HG03571 (cell line): Measurements from ENCODE around the gene PDE8B.

Source experiments
- ATAC-seq: cut with Tn5 transposase; IDR thresholded peaks from one replicate; pipeline ENCODE4 v1.9.1; 2021; ENCODE audit not compliant: unreplicated experiment

PDE8B gene

GRCh38 chr5:77318060-77318459, 107.6 kb downstream of the PDE8B start:
- ATAC-seq: no peak

- ATAC-seq: no peak
Observed at GRCh38 chr5:77319117-77319804, 108.8 kb downstream of the PDE8B start.

GRCh38 chr5:77321793-77322394, 111.4 kb downstream of the PDE8B start:
- ATAC-seq: no peak

- no peak for ATAC-seq
Observed at GRCh38 chr5:77322406-77322805, 111.9 kb downstream of the PDE8B start.

GRCh38 chr5:77325921-77326541, 115.6 kb downstream of the PDE8B start:
- ATAC-seq: no peak

GRCh38 chr5:77326986-77327734, 116.7 kb downstream of the PDE8B start:
- ATAC-seq: no peak

GRCh38 chr5:77328930-77329647, 118.6 kb downstream of the PDE8B start:
- no peak for ATAC-seq

GRCh38 chr5:77329664-77330430, 119.4 kb downstream of the PDE8B start:
- no peak for ATAC-seq

GRCh38 chr5:77333036-77333435, 122.6 kb downstream of the PDE8B start:
- no peak for ATAC-seq

GRCh38 chr5:77333451-77334123, 123.1 kb downstream of the PDE8B start:
- no peak for ATAC-seq

- ATAC-seq: no peak
Observed at GRCh38 chr5:77337246-77337645, 126.8 kb downstream of the PDE8B start.

- no peak for ATAC-seq
Observed at GRCh38 chr5:77337686-77338085, 127.2 kb downstream of the PDE8B start.

- no peak for ATAC-seq
Observed at GRCh38 chr5:77339337-77339890, 128.9 kb downstream of the PDE8B start.

GRCh38 chr5:77343165-77343564, 132.7 kb downstream of the PDE8B start:
- ATAC-seq: no peak

GRCh38 chr5:77347435-77348098, 137.1 kb downstream of the PDE8B start:
- no peak for ATAC-seq

GRCh38 chr5:77353251-77353650, 142.8 kb downstream of the PDE8B start:
- no peak for ATAC-seq

GRCh38 chr5:77354454-77354853, 144.0 kb downstream of the PDE8B start:
- no peak for ATAC-seq

- ATAC-seq: no peak
Observed at GRCh38 chr5:77355080-77355479, 144.6 kb downstream of the PDE8B start.

GRCh38 chr5:77355751-77356150, 145.3 kb downstream of the PDE8B start:
- no peak for ATAC-seq
